K562 (cell line): ENCODE data around the gene VEGFA. TPM values are rescaled to one million over a fixed set of nuclear protein-coding genes. Genes with fewer than 3 reads are reported as not detected.

ENCODE experiments used
- FIP1L1 ChIP-seq: fragments of 200-400 bp; formaldehyde crosslinking; IDR thresholded peaks from 2 replicates; pipeline ENCODE4 v1.6.1; 2018; ENCODE audit warnings: mild to moderate bottlenecking, low read depth, low read length; ENCODE audit not compliant: poor library complexity, severe bottlenecking
- NFE2 ChIP-seq: IDR thresholded peaks from 2 replicates; pipeline ENCODE4 v1.6.1; 2014; ENCODE audit warnings: antibody characterized with exemption, low read depth
- SMAD1 ChIP-seq: fragments of 150-350 bp; IDR thresholded peaks from 2 replicates; pipeline ENCODE4 v1.6.1; 2014; ENCODE audit warnings: low read length, low read depth; ENCODE audit not compliant: partially characterized antibody
- STAG1 ChIP-seq: sonication (generic); formaldehyde crosslinking; IDR thresholded peaks from 2 replicates; pipeline ENCODE4 v1.5.0; 2020; ENCODE audit warnings: missing genetic modification reagents, borderline replicate concordance
- ZKSCAN1 ChIP-seq: fragments of 150-350 bp; IDR thresholded peaks from 2 replicates; pipeline ENCODE4 v1.6.1; 2016; ENCODE audit warnings: low read depth, low read length
- polyA plus RNA-seq, 8 experiments: library from polyadenylated mRNA; depleted of rRNA in 4 of 8; stranded (reverse) in 5 of 8; unstranded in 3 of 8; fragments of >200 nt; fragmentation: Nextera tagmentation in 2 of 8; fragmentation: Illumina TruSeq in 1 of 8; extraction: Ambion mirVana in 2 of 8; extraction: Trizol in 1 of 8; gene quantifications; 2 replicates each; pipeline versions ENCODE4 v1.2.1 to v1.2.3, GENCODE V29; 2011 to 2014; ENCODE audit warnings: inconsistent platforms in 1 of 8, missing spikeins in 1 of 8
- total RNA-seq, 7 experiments: library from RNA; depleted of rRNA in 6 of 7; stranded (reverse); fragments of >200 nt in 6 of 7; fragmentation: Illumina TruSeq in 2 of 7; extraction: Trizol in 2 of 7; gene quantifications; 2 replicates each; pipeline versions ENCODE4 v1.2.1 to v1.2.3, GENCODE V29; 2011 to 2021; ENCODE audit warnings: low replicate concordance in 1 of 7
- TF ChIP-seq, protein P1 (sequence below): fragments of 450-650 bp; IDR thresholded peaks from 2 replicates; pipeline ENCODE4 v1.6.1; 2018; ENCODE audit not compliant: partially characterized antibody
- TF ChIP-seq, protein P2 (sequence below): fragments of 450-650 bp; formaldehyde crosslinking; IDR thresholded peaks from 2 replicates; pipeline ENCODE4 v1.4.0; 2020; ENCODE audit warnings: mild to moderate bottlenecking, moderate library complexity

The VEGFA gene
- total and polyA plus RNA-seq, 9 of the 15 experiments (the other 6 are each of a cell fraction or from before 2014, with no cell fraction given) = 14.0 to 271 (median 124) TPM

DNA sequence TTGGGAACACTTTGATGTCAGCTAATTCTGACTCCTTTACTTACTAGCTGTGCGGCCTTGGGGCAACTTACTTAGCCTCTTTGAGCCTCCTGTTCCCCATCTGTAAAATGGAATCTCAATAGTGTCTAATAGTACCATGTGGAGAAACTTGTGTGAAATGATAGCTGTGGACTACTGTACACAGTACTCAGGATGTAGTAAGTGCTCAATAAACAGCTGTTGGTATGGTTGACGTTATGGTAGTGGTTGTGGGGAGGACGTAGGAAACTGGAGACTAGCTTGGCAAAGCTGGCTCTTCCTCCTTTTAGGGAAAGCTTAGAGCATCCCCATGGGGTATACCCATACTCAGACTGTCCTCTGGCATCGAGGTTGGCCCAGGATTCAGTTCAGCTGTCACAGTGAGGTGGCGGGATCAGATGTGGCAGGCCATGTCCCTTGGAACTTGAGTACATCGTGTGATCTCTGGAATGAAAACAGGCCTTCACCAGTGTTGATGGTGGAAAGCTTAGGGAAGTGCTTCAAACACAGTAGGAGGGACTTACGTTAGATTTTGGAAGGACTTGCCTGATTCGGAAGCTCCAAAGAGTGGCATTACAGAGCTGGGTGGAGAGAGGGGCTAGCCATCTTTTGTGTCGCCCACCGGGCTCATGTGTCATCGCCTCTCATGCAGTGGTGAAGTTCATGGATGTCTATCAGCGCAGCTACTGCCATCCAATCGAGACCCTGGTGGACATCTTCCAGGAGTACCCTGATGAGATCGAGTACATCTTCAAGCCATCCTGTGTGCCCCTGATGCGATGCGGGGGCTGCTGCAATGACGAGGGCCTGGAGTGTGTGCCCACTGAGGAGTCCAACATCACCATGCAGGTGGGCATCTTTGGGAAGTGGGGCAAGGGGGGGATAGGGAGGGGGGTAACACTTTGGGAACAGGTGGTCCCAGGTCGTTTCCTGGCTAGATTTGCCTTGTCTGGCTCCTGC lies 7.1 kb downstream of the VEGFA start (continued):
- TF ChIP-seq, protein P1, sequence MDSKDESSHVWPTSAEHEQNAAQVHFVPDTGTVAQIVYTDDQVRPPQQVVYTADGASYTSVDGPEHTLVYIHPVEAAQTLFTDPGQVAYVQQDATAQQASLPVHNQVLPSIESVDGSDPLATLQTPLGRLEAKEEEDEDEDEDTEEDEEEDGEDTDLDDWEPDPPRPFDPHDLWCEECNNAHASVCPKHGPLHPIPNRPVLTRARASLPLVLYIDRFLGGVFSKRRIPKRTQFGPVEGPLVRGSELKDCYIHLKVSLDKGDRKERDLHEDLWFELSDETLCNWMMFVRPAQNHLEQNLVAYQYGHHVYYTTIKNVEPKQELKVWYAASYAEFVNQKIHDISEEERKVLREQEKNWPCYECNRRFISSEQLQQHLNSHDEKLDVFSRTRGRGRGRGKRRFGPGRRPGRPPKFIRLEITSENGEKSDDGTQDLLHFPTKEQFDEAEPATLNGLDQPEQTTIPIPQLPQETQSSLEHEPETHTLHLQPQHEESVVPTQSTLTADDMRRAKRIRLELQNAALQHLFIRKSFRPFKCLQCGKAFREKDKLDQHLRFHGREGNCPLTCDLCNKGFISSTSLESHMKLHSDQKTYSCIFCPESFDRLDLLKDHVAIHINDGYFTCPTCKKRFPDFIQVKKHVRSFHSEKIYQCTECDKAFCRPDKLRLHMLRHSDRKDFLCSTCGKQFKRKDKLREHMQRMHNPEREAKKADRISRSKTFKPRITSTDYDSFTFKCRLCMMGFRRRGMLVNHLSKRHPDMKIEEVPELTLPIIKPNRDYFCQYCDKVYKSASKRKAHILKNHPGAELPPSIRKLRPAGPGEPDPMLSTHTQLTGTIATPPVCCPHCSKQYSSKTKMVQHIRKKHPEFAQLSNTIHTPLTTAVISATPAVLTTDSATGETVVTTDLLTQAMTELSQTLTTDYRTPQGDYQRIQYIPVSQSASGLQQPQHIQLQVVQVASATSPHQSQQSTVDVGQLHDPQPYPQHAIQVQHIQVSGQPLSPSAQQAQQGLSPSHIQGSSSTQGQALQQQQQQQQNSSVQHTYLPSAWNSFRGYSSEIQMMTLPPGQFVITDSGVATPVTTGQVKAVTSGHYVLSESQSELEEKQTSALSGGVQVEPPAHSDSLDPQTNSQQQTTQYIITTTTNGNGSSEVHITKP = no peak
- no peak for TF ChIP-seq STAG1 (CRISPR knock-in tag)
- TF ChIP-seq SMAD1 = no peak
- TF ChIP-seq, protein P2, sequence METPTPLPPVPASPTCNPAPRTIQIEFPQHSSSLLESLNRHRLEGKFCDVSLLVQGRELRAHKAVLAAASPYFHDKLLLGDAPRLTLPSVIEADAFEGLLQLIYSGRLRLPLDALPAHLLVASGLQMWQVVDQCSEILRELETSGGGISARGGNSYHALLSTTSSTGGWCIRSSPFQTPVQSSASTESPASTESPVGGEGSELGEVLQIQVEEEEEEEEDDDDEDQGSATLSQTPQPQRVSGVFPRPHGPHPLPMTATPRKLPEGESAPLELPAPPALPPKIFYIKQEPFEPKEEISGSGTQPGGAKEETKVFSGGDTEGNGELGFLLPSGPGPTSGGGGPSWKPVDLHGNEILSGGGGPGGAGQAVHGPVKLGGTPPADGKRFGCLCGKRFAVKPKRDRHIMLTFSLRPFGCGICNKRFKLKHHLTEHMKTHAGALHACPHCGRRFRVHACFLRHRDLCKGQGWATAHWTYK = no peak
- TF ChIP-seq NFE2 = no peak
- no peak for TF ChIP-seq FIP1L1
- TF ChIP-seq ZKSCAN1 = no peak
